Posterior vena cava (tissue), 2 donors: ENCODE results near the gene FSTL3. TPM values are rescaled to one million over a fixed set of nuclear protein-coding genes. Genes with fewer than 3 reads are reported as not detected.
"Not testable (repeated sequence)": the region's sequence is repeated elsewhere in the genome, so short reads cannot be mapped to it uniquely, and the experiment has no call there.

ENCODE experiments used
- DNase-seq: peaks from one replicate; pipeline ENCODE4 v3.0.0-alpha.2; 2020; ENCODE audit warnings: low spot score
- intact Hi-C, 2 donors: fragments of 100-400 bp; cut with DNase I; formaldehyde crosslinking; loops; one replicate each; pipeline versions ENCODE4 v1.14.1 to v1.14.2; 2022 to 2023
- long read RNA-seq, 2 donors: library from polyadenylated mRNA; unstranded; transcript quantifications; one replicate each; pipeline ENCODE4 v2.0.0, GENCODE V29; 2020 to 2021
- total RNA-seq, 2 donors: library from RNA; stranded (reverse); fragmentation: NEBNext Ultra II Directional; extraction: Animal tissue kit (Norgen Biotek cat#: 25700); gene quantifications; one replicate each; pipeline ENCODE4 v1.2.1, GENCODE V29; 2021
- donor health status: DM: yes; HTN: yes; CAD: no.
- donor health status: DM: yes; HTN: yes; CAD: no.

The FSTL3 gene
- 100 to 1,000 TPM; 234 to 270 TPM for total RNA-seq
- long read RNA-seq, donor 1, transcript FSTL3-201 (5 exons, 2,542 nt): major isoform, 56 of 183 reads
- long read RNA-seq, donor 1, partial matches to known transcripts: 123 of 183 reads
- long read RNA-seq, donor 1, other reads (novel, unspliced or antisense): 4 of 183 reads
- long read RNA-seq, donor 2, transcript FSTL3-201 (5 exons, 2,542 nt): major isoform, 67 of 316 reads
- long read RNA-seq, donor 2, partial matches to known transcripts: 247 of 316 reads
- long read RNA-seq, donor 2, other reads (novel, unspliced or antisense): 2 of 316 reads

DNA sequence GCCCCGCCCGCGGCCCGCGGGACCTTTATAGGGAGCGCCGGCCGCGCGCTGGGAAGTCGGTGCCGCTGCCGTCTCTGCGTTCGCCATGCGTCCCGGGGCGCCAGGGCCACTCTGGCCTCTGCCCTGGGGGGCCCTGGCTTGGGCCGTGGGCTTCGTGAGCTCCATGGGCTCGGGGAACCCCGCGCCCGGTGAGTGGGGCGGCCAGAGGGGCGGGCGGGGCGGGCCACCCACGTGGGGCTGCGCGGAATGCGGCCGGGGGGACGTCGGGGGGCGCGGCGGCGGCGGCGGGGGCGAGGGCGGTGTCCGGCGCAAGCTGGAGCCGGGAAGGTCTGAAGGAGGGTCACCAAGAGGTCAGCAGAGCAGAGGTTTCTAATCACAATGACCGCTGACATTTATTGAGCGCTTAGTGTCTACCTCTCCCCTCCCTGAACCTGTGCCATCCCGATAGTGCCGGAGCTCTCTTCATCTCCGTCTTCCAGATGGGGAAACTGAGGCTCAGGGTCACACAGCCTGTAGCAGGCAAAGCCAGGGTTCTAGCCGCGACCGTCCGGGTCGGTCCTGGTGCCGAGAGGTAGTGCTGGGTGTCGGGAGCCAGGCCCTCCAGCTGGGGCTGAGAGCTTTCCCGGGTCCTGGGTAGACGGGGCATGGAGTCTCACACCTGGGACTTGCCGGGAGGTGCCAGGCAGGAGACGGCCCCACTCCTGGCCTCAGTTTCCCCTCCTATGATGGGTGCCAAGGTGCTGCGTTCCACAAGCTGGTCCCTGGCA is at the start of gene FSTL3:
Gene FSTL3, plus strand, starts transcription at position 54 of the 767 bp plus-strand sequence. Its CDS starts 32 bp downstream, at position 86.
- intact Hi-C loops: no loop called here
- DNase-seq: no peak

GRCh38 chr19:626566-626965 is 49.6 kb upstream of the FSTL3 start:
- DNase-seq, intact Hi-C loops: not testable (repeated sequence)

- intact Hi-C loops: no loop called here
- no peak for DNase-seq
Observed at GRCh38 chr19:628168-628567, 48.0 kb upstream of the FSTL3 start.

GRCh38 chr19:629515-629914 is 46.7 kb upstream of the FSTL3 start:
- DNase-seq, intact Hi-C loops: not testable (repeated sequence)

DNA sequence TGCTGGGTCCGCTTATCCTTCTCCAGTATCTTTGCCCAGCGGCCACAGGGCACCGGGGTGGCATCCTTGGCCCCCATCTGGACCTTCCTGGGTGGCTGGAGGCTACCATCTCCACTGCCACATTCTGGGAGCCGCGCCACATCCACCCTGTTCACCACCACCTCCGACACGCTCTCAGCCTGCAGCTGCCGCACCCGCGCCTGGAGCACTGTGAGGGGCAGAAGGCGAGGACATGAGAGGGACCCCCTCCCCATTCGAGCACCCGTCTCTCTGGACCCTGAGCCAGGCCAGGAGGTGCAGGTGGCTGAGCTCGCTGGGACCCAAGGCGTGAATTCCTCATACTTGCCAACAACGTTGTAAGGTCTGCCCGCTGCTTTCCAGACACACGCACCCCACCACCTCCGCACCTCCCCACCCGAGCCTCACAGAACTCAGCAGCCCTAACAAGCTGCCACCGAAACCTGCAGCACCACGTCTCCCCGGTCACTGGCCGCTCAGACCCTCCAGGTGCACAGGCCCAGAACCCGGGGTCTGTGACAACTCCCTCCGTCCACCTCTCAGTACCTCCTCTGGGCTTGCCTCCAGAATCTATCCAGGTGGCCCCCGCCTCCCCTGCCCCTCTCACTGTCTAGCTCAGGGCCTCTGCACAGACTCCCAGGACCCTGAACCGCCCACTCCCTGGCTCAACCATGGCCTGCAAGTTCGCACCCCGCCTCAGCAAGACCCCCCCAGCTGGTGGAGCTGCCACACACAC is 46.1 kb upstream of the FSTL3 start:
- intact Hi-C loops: loop anchor here in 1 of 2 donors (10.0 kb wide), 1 partner anchor 55 kb away; the partner anchor contains the start of gene BSG

DNA sequence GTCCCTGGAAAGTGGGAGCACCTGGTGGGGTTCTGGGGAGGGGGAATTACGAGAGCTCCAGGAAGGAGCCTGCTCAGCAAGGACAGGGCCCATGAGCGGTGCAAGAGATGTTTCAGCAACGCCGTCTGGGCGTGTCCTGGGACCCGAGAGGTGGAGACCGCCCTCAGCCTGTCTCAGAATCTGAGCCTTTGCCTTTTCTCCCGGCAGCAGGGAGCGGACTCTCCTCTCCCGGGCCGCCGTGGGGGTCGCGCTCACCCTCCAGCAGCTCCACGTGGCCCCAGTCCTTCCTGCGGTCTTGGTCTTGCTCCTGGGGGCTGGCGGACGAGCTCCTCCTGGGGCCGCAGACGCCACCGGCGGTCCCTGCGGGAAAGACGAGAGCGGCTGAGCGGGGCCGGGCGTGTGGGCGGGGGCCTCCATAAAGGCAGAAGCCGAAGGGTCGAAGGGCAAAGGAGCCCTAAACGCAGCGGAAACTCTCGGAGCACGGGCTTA is 43.6 kb upstream of the FSTL3 start:
- intact Hi-C loops: loop anchor here in 1 of 2 donors (10.0 kb wide), 1 partner anchor 58 kb away; the partner anchor contains the start of gene BSG
- DNase-seq: no peak

More for the DNA sequence above, 46.1 kb upstream of the FSTL3 start:
- no peak for DNase-seq

- intact Hi-C loops: loop anchor here in 1 of 2 donors (10.0 kb wide), 1 partner anchor 58 kb away; the partner anchor contains the start of gene BSG
- peak; percentile 100 for DNase-seq
Observed at GRCh38 chr19:633068-633785, 43.0 kb upstream of the FSTL3 start, which contains the start of gene POLRMT. Gene POLRMT (minus strand): TSS chr19:633537. CDS start chr19:633512, 25 bp downstream.

GRCh38 chr19:633786-634639 is 42.2 kb upstream of the FSTL3 start:
- DNase-seq: no peak
- intact Hi-C loops: loop anchor here in 1 of 2 donors (10.0 kb wide), 1 partner anchor 59 kb away; the partner anchor contains the start of gene BSG

- intact Hi-C loops: loop anchor here in 1 of 2 donors (10.0 kb wide), 1 partner anchor 60 kb away; the partner anchor contains the start of gene BSG
Observed at GRCh38 chr19:634975-635652, 41.1 kb upstream of the FSTL3 start.

GRCh38 chr19:638906-639252 is 37.3 kb upstream of the FSTL3 start:
- no peak for DNase-seq
- intact Hi-C loops: loop anchor here in 1 of 2 donors (10.0 kb wide), 1 partner anchor 64 kb away; the partner anchor contains the start of gene BSG

More at GRCh38 chr19:634975-635652, 41.1 kb upstream of the FSTL3 start:
- no peak for DNase-seq

DNA sequence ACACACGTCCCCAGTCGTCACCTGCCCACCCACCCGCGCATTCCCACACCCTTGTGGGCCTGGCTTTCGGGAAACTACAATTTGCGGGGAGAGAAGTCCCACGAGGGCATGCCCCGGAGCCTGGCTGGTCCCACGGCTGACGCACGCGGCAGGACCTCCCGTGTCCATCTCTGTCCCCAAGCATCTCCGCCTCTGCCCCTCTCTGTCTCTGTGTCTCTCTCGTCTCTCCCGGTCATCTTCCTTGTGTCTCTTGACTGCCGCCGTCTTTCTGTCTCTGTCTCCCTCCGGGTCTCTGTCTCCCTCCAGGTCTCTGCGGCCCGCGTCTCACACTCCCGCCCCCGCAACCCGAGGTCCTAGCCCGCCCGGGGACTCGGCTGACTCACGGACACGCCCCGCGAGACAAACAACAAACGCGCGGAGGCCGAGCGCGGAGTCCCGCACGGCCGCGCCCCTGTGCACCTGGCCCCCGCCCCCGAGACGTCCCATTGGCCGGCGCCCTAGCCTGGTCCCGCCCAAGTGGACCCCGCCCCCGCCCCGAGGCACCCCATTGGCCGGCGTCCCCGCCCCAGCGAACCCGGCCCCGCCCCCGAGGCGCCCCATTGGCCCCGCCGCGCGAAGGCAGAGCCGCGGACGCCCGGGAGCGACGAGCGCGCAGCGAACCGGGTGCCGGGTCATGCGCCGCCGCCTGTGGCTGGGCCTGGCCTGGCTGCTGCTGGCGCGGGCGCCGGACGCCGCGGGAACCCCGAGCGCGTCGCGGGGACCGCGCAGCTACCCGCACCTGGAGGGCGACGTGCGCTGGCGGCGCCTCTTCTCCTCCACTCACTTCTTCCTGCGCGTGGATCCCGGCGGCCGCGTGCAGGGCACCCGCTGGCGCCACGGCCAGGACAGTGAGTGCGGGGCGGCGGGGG is 36.7 kb upstream of the FSTL3 start, which contains the start of gene FGF22:
Gene FGF22, plus strand, starts transcription at position 627 of the 908 bp plus-strand sequence. Its CDS starts 47 bp downstream, at position 674.
- intact Hi-C loops: loop anchor here in 1 of 2 donors (10.0 kb wide), 1 partner anchor 65 kb away; the partner anchor contains the start of gene BSG
- peak; percentile 97 for DNase-seq

- intact Hi-C loops: no loop called here
- DNase-seq: no peak
Observed at GRCh38 chr19:640161-640558, 36.0 kb upstream of the FSTL3 start.

GRCh38 chr19:640606-641189 is 35.5 kb upstream of the FSTL3 start:
- DNase-seq: no peak
- intact Hi-C loops: no loop called here

GRCh38 chr19:641702-642101 is 34.5 kb upstream of the FSTL3 start:
- intact Hi-C loops: no loop called here
- DNase-seq: no peak
